Transverse colon (tissue), 3 donors: ENCODE measurements around the gene FNDC1.

Source experiments
- EP300 ChIP-seq: sonication (generic); formaldehyde crosslinking; IDR thresholded peaks from one replicate; pipeline ENCODE4 v1.6.1; 2017; ENCODE audit warnings: antibody characterized with exemption, low read depth
- POLR2A ChIP-seq: fragments of 450-650 bp; IDR thresholded peaks from one replicate; pipeline ENCODE4 v1.6.1; 2016; ENCODE audit warnings: antibody characterized with exemption, mild to moderate bottlenecking, moderate library complexity
- TF ChIP-seq, protein P1 (sequence below), 5 experiments: fragments of 200-600 bp in 3 of 5; fragments of 450-650 bp in 2 of 5; sonication (generic) in 3 of 5; IDR thresholded peaks; 1 replicate in 2 of 5; 2 replicates in 3 of 5; pipeline ENCODE4 v1.5.1; 2016 to 2017; ENCODE audit warnings: antibody characterized with exemption in 5 of 5, inconsistent platforms in 3 of 5, mild to moderate bottlenecking in 2 of 5, moderate library complexity in 1 of 5

DNA sequence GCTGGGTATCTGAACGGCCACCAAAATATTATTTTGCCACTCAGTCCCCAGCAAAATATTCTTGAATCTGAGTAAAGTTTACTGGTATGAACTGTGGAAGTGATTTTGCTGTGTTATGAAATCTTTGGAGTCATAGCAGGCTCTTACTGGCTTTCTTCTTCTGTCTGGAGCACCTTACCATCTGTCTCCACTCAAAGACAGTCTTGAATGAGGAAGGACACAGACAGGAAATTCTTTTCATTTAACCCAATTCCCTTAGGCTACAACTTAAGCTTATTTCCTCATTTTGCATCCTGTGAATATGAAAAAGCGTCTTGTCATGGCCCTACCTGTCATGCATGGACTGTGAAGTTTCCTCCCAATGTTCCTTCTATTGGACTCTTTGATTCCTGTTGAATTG is 24.7 kb downstream of the FNDC1 start:
- TF ChIP-seq, protein P1, sequence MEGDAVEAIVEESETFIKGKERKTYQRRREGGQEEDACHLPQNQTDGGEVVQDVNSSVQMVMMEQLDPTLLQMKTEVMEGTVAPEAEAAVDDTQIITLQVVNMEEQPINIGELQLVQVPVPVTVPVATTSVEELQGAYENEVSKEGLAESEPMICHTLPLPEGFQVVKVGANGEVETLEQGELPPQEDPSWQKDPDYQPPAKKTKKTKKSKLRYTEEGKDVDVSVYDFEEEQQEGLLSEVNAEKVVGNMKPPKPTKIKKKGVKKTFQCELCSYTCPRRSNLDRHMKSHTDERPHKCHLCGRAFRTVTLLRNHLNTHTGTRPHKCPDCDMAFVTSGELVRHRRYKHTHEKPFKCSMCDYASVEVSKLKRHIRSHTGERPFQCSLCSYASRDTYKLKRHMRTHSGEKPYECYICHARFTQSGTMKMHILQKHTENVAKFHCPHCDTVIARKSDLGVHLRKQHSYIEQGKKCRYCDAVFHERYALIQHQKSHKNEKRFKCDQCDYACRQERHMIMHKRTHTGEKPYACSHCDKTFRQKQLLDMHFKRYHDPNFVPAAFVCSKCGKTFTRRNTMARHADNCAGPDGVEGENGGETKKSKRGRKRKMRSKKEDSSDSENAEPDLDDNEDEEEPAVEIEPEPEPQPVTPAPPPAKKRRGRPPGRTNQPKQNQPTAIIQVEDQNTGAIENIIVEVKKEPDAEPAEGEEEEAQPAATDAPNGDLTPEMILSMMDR (IDR thresholded peaks at IDR 0.05) = no peak
- no peak for TF ChIP-seq POLR2A
- no peak for TF ChIP-seq EP300
